Lower leg skin (tissue), 3 donors: ENCODE results near the gene PEA15.

Source experiments
- CTCF ChIP-seq, 3 donors: fragments of 450-650 bp; IDR thresholded peaks; one replicate each; pipeline ENCODE4 v1.5.1; 2016; ENCODE audit warnings: antibody characterized with exemption in 3 of 3, mild to moderate bottlenecking in 3 of 3, moderate library complexity in 2 of 3
- POLR2A ChIP-seq, 2 donors: fragments of 450-650 bp; IDR thresholded peaks; one replicate each; pipeline ENCODE4 v1.6.1; 2016 to 2017; ENCODE audit warnings: antibody characterized with exemption in 2 of 2, mild to moderate bottlenecking in 1 of 2, moderate library complexity in 1 of 2

- no peak for TF ChIP-seq CTCF (IDR thresholded peaks at IDR 0.05)
- no peak for TF ChIP-seq POLR2A (IDR thresholded peaks at IDR 0.05)
Observed at GRCh38 chr1:160179336-160179735, 25.8 kb upstream of the PEA15 start.
